ENCODE results near the gene F2RL1. TPM values are rescaled to one million over a fixed set of nuclear protein-coding genes. Genes with fewer than 3 reads are reported as not detected.
A peak's percentile ranks its signal among the peaks of the same experiment; 100 is the strongest.

Gene F2RL1
- total and polyA plus RNA-seq, 2 of the 13 experiments (the other 11 are each of a cell fraction or from before 2014, with no cell fraction given): 9.9 to 23.0 TPM

- no peak for TF ChIP-seq ATF2 (CRISPR knock-in tag; IDR thresholded peaks at IDR 0.05)
- TF ChIP-seq ZNF564 (CRISPR knock-in tag; IDR thresholded peaks at IDR 0.05): no peak; the same call in 1 of the 2 replicates
- no peak for TF ChIP-seq CEBPG (CRISPR knock-in tag; IDR thresholded peaks at IDR 0.05)
- TF ChIP-seq ZNF3 (CRISPR knock-in tag; IDR thresholded peaks at IDR 0.05): no peak
- 0 out of 2 replicates have a peak, but pooled peaks have one; percentile 61 for TF ChIP-seq ZBTB34 (CRISPR knock-in tag; IDR thresholded peaks at IDR 0.05)
- no peak for TF ChIP-seq MED8 (CRISPR knock-in tag; IDR thresholded peaks at IDR 0.05; ENCODE audit: insufficient replicate concordance)
- TF ChIP-seq BCL6 (CRISPR knock-in tag; IDR thresholded peaks at IDR 0.05): no peak
- TF ChIP-seq, protein P1, sequence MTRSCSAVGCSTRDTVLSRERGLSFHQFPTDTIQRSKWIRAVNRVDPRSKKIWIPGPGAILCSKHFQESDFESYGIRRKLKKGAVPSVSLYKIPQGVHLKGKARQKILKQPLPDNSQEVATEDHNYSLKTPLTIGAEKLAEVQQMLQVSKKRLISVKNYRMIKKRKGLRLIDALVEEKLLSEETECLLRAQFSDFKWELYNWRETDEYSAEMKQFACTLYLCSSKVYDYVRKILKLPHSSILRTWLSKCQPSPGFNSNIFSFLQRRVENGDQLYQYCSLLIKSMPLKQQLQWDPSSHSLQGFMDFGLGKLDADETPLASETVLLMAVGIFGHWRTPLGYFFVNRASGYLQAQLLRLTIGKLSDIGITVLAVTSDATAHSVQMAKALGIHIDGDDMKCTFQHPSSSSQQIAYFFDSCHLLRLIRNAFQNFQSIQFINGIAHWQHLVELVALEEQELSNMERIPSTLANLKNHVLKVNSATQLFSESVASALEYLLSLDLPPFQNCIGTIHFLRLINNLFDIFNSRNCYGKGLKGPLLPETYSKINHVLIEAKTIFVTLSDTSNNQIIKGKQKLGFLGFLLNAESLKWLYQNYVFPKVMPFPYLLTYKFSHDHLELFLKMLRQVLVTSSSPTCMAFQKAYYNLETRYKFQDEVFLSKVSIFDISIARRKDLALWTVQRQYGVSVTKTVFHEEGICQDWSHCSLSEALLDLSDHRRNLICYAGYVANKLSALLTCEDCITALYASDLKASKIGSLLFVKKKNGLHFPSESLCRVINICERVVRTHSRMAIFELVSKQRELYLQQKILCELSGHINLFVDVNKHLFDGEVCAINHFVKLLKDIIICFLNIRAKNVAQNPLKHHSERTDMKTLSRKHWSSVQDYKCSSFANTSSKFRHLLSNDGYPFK (CRISPR knock-in tag; IDR thresholded peaks at IDR 0.05; ENCODE audit: borderline replicate concordance): no peak
- no peak for TF ChIP-seq GTF3A (CRISPR knock-in tag; conservative IDR thresholded peaks at IDR 0.05)
- no peak for TF ChIP-seq THAP7 (CRISPR knock-in tag; IDR thresholded peaks at IDR 0.05)
- no peak for TF ChIP-seq MED1 (CRISPR knock-in tag; IDR thresholded peaks at IDR 0.05)
- TF ChIP-seq ZNF704 (CRISPR knock-in tag; IDR thresholded peaks at IDR 0.05; ENCODE audit: borderline replicate concordance): no peak
- TF ChIP-seq ZSCAN22 (CRISPR knock-in tag; IDR thresholded peaks at IDR 0.05): no peak
- TF ChIP-seq, protein P2, sequence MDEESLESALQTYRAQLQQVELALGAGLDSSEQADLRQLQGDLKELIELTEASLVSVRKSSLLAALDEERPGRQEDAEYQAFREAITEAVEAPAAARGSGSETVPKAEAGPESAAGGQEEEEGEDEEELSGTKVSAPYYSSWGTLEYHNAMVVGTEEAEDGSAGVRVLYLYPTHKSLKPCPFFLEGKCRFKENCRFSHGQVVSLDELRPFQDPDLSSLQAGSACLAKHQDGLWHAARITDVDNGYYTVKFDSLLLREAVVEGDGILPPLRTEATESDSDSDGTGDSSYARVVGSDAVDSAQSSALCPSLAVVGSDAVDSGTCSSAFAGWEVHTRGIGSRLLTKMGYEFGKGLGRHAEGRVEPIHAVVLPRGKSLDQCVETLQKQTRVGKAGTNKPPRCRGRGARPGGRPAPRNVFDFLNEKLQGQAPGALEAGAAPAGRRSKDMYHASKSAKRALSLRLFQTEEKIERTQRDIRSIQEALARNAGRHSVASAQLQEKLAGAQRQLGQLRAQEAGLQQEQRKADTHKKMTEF (CRISPR knock-in tag; IDR thresholded peaks at IDR 0.05): peak; percentile 50
- TF ChIP-seq, protein P3, sequence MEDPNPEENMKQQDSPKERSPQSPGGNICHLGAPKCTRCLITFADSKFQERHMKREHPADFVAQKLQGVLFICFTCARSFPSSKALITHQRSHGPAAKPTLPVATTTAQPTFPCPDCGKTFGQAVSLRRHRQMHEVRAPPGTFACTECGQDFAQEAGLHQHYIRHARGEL (CRISPR knock-in tag; IDR thresholded peaks at IDR 0.05): no peak
- TF ChIP-seq, protein P4, sequence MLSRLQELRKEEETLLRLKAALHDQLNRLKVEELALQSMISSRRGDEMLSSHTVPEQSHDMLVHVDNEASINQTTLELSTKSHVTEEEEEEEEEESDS (CRISPR knock-in tag; IDR thresholded peaks at IDR 0.05; ENCODE audit: borderline replicate concordance): no peak
- TF ChIP-seq ZC3H4 (CRISPR knock-in tag; IDR thresholded peaks at IDR 0.05; ENCODE audit: borderline replicate concordance): no peak
- no peak for TF ChIP-seq NR1H2 (CRISPR knock-in tag; IDR thresholded peaks at IDR 0.05; ENCODE audit: borderline replicate concordance, low read depth)
- TF ChIP-seq MIXL1 (CRISPR knock-in tag; IDR thresholded peaks at IDR 0.05): no peak
Observed at GRCh38 chr5:76818844-76819831, at the start of gene F2RL1 (continued).

Data from HepG2 (cell line).